Measurements from ENCODE around the gene CDH24. TPM values are rescaled to one million over a fixed set of nuclear protein-coding genes. Genes with fewer than 3 reads are reported as not detected.

CDH24 gene
- total and polyA plus RNA-seq, 2 donors from 2014 or later = 5.1 to 5.4 TPM

DNA sequence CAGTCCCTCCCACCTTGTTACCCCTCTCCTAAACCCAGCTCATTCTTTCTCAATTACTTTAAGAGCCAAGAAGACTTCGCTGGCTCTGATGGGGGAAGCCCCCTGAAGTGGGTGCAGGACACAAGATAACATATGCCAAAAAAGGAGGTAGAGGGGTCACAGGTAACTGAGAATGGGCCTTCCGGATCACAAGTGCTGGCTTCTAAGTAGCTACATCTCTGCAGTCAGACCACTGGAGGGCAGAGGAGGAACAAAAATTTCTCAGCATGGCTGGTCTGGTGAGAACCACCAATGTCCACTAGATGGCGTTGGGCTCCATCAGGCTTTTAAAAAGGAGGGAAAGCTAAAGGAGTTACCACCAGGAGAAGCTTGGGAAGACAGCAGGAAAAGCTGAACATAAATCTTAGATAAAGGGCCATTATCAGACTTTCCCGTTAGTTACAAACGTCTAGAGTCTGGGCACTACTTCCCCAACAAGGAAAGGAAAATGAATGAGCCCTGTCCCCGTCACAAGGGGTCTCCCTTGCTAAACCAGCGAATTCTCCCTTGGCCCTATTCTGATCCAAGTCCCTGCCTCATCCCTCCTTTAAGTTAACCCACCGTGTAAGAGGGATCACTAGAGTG is 11.6 kb upstream of the CDH24 start:
- Histone ChIP-seq H3K4me1 (ENCODE audit: control insufficient read depth in 2 of 3, insufficient read depth in 2 of 3, low read depth in 1 of 3, low read length in 3 of 3) (peaks cover 3 to 24% (median 21%) of the 10 kb centered on the region in 3 donors), H3K9me3 (ENCODE audit: control insufficient read depth in 2 of 3, insufficient read depth in 1 of 3, low read length in 3 of 3) (no peaks in the 10 kb centered on the region), H3K27me3 (ENCODE audit: control insufficient read depth, insufficient read depth, low read length) (no peaks in the 10 kb centered on the region), H3K27ac (ENCODE audit: low read depth in 2 of 2, low read length in 2 of 2) (peak overlapping the region in 1 of 2 donors; percentile 20), H3K36me3 (ENCODE audit: control insufficient read depth in 2 of 3, insufficient read depth in 3 of 3, low read length in 3 of 3) (peaks cover 16 to 49% (median 31%) of the 10 kb centered on the region in 3 donors), H3K9ac (ENCODE audit: low read length in 3 of 3) (peak overlapping the region in 1 of 3 donors; percentile 9), H3K4me3 (ENCODE audit: low read length in 3 of 3) (no peak overlapping the region)
- DNase-seq = peak; percentile 67 to 96 (median 94)
- intact Hi-C loops (cut with DNase I) = no loop called here
- no peak for FAIRE-seq
- TF ChIP-seq, protein P1, sequence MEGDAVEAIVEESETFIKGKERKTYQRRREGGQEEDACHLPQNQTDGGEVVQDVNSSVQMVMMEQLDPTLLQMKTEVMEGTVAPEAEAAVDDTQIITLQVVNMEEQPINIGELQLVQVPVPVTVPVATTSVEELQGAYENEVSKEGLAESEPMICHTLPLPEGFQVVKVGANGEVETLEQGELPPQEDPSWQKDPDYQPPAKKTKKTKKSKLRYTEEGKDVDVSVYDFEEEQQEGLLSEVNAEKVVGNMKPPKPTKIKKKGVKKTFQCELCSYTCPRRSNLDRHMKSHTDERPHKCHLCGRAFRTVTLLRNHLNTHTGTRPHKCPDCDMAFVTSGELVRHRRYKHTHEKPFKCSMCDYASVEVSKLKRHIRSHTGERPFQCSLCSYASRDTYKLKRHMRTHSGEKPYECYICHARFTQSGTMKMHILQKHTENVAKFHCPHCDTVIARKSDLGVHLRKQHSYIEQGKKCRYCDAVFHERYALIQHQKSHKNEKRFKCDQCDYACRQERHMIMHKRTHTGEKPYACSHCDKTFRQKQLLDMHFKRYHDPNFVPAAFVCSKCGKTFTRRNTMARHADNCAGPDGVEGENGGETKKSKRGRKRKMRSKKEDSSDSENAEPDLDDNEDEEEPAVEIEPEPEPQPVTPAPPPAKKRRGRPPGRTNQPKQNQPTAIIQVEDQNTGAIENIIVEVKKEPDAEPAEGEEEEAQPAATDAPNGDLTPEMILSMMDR (IDR thresholded peaks at IDR 0.05; ENCODE audit: borderline replicate concordance, extremely low read depth, insufficient read depth) = peak; percentile 97

DNA sequence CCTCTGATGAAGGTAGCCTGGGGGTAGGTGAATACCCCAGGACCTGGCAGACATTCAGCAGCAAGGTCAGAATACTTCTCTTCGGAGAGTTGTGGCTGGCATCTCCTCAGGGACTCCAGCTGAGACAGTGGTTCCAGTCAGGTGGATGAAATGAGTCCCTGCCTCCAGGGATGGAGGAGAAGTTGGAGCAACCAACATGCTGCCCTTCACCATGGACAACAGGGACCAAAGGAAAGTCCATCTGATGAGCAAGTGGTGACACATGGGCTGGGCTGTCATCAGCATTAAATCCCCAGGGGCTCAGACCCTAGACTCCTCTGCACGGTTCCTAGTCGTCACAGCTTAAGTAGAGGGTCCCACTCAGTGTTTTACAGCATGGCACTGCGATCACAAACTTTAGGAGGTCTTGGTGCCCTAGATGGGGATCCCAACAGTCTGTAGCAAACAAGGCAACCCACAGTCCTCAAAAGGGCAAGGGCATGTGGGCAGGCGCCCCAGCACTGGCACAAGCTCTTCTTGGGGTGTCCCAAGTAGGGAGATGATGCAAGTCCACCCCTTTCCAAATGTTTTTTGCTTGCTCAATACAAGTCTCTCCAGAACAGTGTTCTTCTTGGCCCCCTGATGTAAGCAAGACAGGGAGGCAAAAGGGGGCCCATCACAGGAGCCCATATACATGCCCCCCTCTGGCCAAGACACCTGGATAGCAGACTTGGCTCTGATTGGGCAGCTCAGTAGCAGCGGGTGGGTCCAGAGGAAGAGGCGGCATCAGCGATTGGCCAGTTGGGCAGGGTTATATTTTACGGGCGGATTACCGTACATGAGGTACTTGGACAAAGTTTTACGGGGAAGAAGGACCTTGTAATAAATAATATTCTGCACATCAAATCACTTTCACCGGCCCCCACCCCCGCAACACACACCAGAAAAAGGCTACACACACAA is 10.8 kb upstream of the CDH24 start:
- Histone ChIP-seq H3K4me1 (ENCODE audit: control insufficient read depth in 2 of 3, insufficient read depth in 2 of 3, low read depth in 1 of 3, low read length in 3 of 3) (peaks cover 3 to 24% (median 21%) of the 10 kb centered on the region in 3 donors), H3K9ac (ENCODE audit: low read length in 3 of 3) (no peak overlapping the region), H3K27me3 (ENCODE audit: control insufficient read depth, insufficient read depth, low read length) (no peaks in the 10 kb centered on the region), H3K27ac (ENCODE audit: low read depth in 2 of 2, low read length in 2 of 2) (no peak overlapping the region), H3K9me3 (ENCODE audit: control insufficient read depth in 2 of 3, insufficient read depth in 1 of 3, low read length in 3 of 3) (no peaks in the 10 kb centered on the region), H3K36me3 (ENCODE audit: control insufficient read depth in 2 of 3, insufficient read depth in 3 of 3, low read length in 3 of 3) (peaks cover 23 to 54% (median 39%) of the 10 kb centered on the region in 3 donors), H3K4me3 (ENCODE audit: low read length in 3 of 3) (no peak overlapping the region)
- DNase-seq (peak in 2 of 5 donors; percentile 34 to 52), FAIRE-seq (no peak)
- TF ChIP-seq, protein P1 (IDR thresholded peaks at IDR 0.05; ENCODE audit: borderline replicate concordance, extremely low read depth, insufficient read depth) = no peak
- intact Hi-C loops (cut with DNase I) = no loop called here

DNA sequence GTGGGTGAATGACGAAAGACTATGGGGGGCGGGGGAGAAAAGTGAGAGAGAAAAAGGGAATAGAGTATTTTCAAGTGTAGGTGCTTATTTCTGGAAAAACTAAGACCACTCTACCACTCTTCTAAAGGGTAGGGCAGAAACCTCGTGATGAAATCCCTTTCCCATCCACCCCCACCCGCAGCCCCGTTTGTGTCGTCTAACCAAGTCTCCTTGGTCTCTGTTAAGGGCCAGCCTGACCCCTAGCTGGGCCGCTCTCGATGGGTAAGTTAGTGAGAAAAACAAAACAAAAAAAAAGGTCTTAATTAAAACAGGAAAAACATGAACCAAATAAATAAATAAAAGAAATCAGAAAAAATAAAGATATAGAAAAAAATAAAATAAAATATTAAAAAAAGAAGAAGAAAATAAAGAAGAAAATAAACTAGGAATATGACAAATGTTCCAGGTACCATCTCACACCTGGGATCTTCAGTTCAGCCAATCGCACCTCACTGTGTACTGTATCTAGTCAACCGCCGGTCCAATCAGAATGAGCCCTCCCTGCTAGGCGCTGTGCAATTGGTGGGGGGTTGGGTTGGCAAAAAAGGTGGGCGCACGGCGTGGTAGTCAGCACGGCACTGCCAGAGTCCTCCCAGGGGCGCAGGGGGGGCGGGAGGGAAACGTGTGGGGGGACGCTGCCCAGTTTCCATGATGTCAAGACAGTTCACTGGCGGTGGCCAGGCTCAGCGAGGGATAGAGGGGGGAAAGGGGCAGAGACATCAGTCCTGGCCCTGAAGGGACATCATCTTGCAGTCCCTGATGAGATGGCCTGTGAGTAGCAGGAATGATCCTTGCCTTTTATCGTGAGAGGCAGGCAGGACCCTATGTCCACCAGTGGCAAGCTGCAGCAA is 9.8 kb upstream of the CDH24 start:
- FAIRE-seq = no peak
- Histone ChIP-seq H3K4me1 (ENCODE audit: control insufficient read depth in 2 of 3, insufficient read depth in 2 of 3, low read depth in 1 of 3, low read length in 3 of 3) (peaks cover 3 to 20% (median 16%) of the 10 kb centered on the region in 3 donors), H3K9me3 (ENCODE audit: control insufficient read depth in 2 of 3, insufficient read depth in 1 of 3, low read length in 3 of 3) (no peaks in the 10 kb centered on the region), H3K27ac (ENCODE audit: low read depth in 2 of 2, low read length in 2 of 2) (no peak overlapping the region), H3K9ac (ENCODE audit: low read length in 3 of 3) (no peak overlapping the region), H3K36me3 (ENCODE audit: control insufficient read depth in 2 of 3, insufficient read depth in 3 of 3, low read length in 3 of 3) (peaks cover 31 to 54% (median 42%) of the 10 kb centered on the region in 3 donors), H3K4me3 (ENCODE audit: low read length in 3 of 3) (no peak overlapping the region), H3K27me3 (ENCODE audit: control insufficient read depth, insufficient read depth, low read length) (no peaks in the 10 kb centered on the region)
- intact Hi-C loops (cut with DNase I) = no loop called here
- peak in 2 of 5 donors; percentile 53 to 66 for DNase-seq
- TF ChIP-seq, protein P1 (IDR thresholded peaks at IDR 0.05; ENCODE audit: borderline replicate concordance, extremely low read depth, insufficient read depth) = no peak

All from kidney (tissue), 14 donors.